K562 (cell line): ENCODE measurements around the gene KCTD16. TPM values are rescaled to one million over a fixed set of nuclear protein-coding genes. Genes with fewer than 3 reads are reported as not detected.

ENCODE experiments used
- ATAC-seq: fragments of 200-7000 bp; cut with Tn5 transposase; 3 replicates; pipeline ENCODE4 v1.9.1; 2020; ENCODE audit warnings: moderate library complexity
- BruUV-seq: library from RNA; stranded (reverse); fragments of 400-500 nt; replicated peaks from 2 replicates; lab custom pipeline; 2021; lab: Mats Ljungman, UMichigan
- CTCF ChIA-PET: fragments of 300-600 bp; formaldehyde crosslinking; extraction: SDS; loops from one replicate; lab custom pipeline; 2021; ENCODE audit warnings: low intra/inter-chr PET ratio; lab: Yijun Ruan, JAX
- POLR2A ChIA-PET: fragments of 300-600, 350-650 bp; sonication (Branson Sonifier 250); formaldehyde crosslinking; extraction: SDS; loops from one replicate; lab custom pipeline; 2021; ENCODE audit warnings: antibody characterized with exemption, inconsistent platforms; lab: Yijun Ruan, JAX
- DNase-seq, 4 experiments: peaks; one replicate each; pipeline versions ENCODE4 v3.0.0 to v3.0.0-alpha.2; 2011 to 2018; ENCODE audit warnings: low spot score in 3 of 4, mixed read lengths in 3 of 4; ENCODE audit errors: extremely low read depth in 1 of 4
- FAIRE-seq: peaks from 2 replicates; lab custom pipeline; 2011; peaks lifted over from hg19 to GRCh38; lab: Jason Lieb, UNC
- H2AFZ ChIP-seq: 2 replicates; pipeline ENCODE4 v1.6.0; 2011; ENCODE audit warnings: low read depth, low read length, control low read depth, inconsistent platforms
- H3K27ac ChIP-seq: fragments of 200-600 bp; 3 replicates; pipeline ENCODE4 v1.8.0; 2011; ENCODE audit warnings: low read depth, mild to moderate bottlenecking, control low read depth, inconsistent platforms, low read length, moderate library complexity, mixed read lengths; ENCODE audit errors: extremely low read depth
- H3K27me3 ChIP-seq, 2 experiments: fragments of 300-600 bp in 1 of 2; 2 replicates in 1 of 2; 3 replicates in 1 of 2; pipeline versions ENCODE4 v1.6.0 to v1.8.0; 2011; ENCODE audit warnings: inconsistent platforms in 2 of 2, low read length in 2 of 2, mild to moderate bottlenecking in 1 of 2, mixed read lengths in 1 of 2, moderate library complexity in 1 of 2; ENCODE audit not compliant: control insufficient read depth in 2 of 2, insufficient read depth in 2 of 2
- H3K36me3 ChIP-seq: fragments of 300-600 bp; 3 replicates; pipeline ENCODE4 v1.8.0; 2011; ENCODE audit warnings: mild to moderate bottlenecking, low read length, inconsistent platforms; ENCODE audit not compliant: control insufficient read depth, insufficient read depth
- H3K4me1 ChIP-seq, 2 experiments: fragments of 200-600 bp in 1 of 2; replicated peaks in 1 of 2; 2 replicates in 1 of 2; 3 replicates in 1 of 2; pipeline versions ENCODE4 v1.5.1 to v1.8.0; 2011; ENCODE audit warnings: inconsistent platforms in 2 of 2, low read length in 2 of 2, mild to moderate bottlenecking in 1 of 2, mixed read lengths in 1 of 2, moderate library complexity in 1 of 2; ENCODE audit not compliant: control insufficient read depth in 2 of 2, insufficient read depth in 2 of 2
- H3K4me2 ChIP-seq: 2 replicates; pipeline ENCODE4 v1.6.1; 2011; ENCODE audit warnings: low read length, control low read depth, inconsistent platforms, mixed read lengths; ENCODE audit not compliant: insufficient read depth
- H3K4me3 ChIP-seq: fragments of 200-600 bp; sonication (generic), shearing (Covaris generic); 2 replicates; pipeline ENCODE4 v1.5.1; 2016; ENCODE audit warnings: control low read depth, inconsistent platforms
- H3K79me2 ChIP-seq: fragments of 200-600 bp; 3 replicates; pipeline ENCODE4 v1.8.0; 2011; ENCODE audit warnings: low read length, inconsistent platforms; ENCODE audit not compliant: control insufficient read depth, insufficient read depth
- H3K9ac ChIP-seq, 2 experiments: 2 replicates each; pipeline versions ENCODE4 v1.6.0 to v1.6.1; 2011; ENCODE audit warnings: low read depth in 2 of 2, low read length in 2 of 2, control low read depth in 1 of 2, inconsistent platforms in 1 of 2, mild to moderate bottlenecking in 1 of 2, mixed read lengths in 1 of 2; ENCODE audit not compliant: insufficient read depth in 1 of 2
- H3K9me1 ChIP-seq: one replicate; pipeline ENCODE4 v1.6.0; 2011; ENCODE audit warnings: inconsistent platforms, mild to moderate bottlenecking, low read length, moderate library complexity; ENCODE audit not compliant: control insufficient read depth, insufficient read depth
- H3K9me3 ChIP-seq: replicated peaks from 2 replicates; pipeline ENCODE4 v1.5.1; 2011; ENCODE audit warnings: low read depth, low read length, inconsistent platforms; ENCODE audit not compliant: control insufficient read depth, insufficient read depth
- H4K20me1 ChIP-seq: replicated peaks from 2 replicates; pipeline ENCODE4 v1.6.1; 2011; ENCODE audit warnings: low read length, inconsistent platforms, mixed read lengths; ENCODE audit not compliant: control insufficient read depth, insufficient read depth
- BMI1 ChIP-seq: fragments of 150-350 bp; IDR thresholded peaks from 2 replicates; pipeline ENCODE4 v1.6.1; 2014; ENCODE audit warnings: low read length
- CBFA2T3 ChIP-seq: fragments of 450-650 bp; IDR thresholded peaks from 2 replicates; pipeline ENCODE4 v1.6.1; 2017
- MED1 ChIP-seq: sonication (generic); formaldehyde crosslinking; IDR thresholded peaks from 2 replicates; pipeline ENCODE4 v1.8.1; 2023; ENCODE audit warnings: missing genetic modification reagents, borderline replicate concordance
- MTA1 ChIP-seq: fragments of 450-650 bp; IDR thresholded peaks from 2 replicates; pipeline ENCODE4 v1.6.1; 2017; ENCODE audit warnings: borderline replicate concordance
- NFE2 ChIP-seq: IDR thresholded peaks from 2 replicates; pipeline ENCODE4 v1.6.1; 2014; ENCODE audit warnings: antibody characterized with exemption, low read depth
- NR3C1 ChIP-seq: sonication (generic); formaldehyde crosslinking; IDR thresholded peaks from 2 replicates; pipeline ENCODE4 v1.8.1; 2022; ENCODE audit warnings: missing genetic modification reagents
- RFX1 ChIP-seq: fragments of 450-650 bp; IDR thresholded peaks from 2 replicates; pipeline ENCODE4 v1.6.1; 2016; ENCODE audit warnings: mild to moderate bottlenecking, moderate library complexity
- RFX7 ChIP-seq: fragments of 250-450 bp; sonication (Bioruptor Pico); IDR thresholded peaks from 2 replicates; pipeline ENCODE4 v1.5.1; 2021; ENCODE audit warnings: mild to moderate bottlenecking
- SMARCB1 ChIP-seq: IDR thresholded peaks from 2 replicates; pipeline ENCODE4 v1.6.1; 2011; ENCODE audit warnings: improper control_type of control experiment, low read depth; ENCODE audit not compliant: insufficient read length
- SREBF1 ChIP-seq: fragments of 150-350 bp; IDR thresholded peaks from 2 replicates; pipeline ENCODE4 v1.6.1; 2014; ENCODE audit warnings: antibody characterized with exemption, low read depth, low read length, borderline replicate concordance
- WGBS: fragments of 100-300 bp; shearing (Covaris generic); methylation state at CpG from one replicate; pipeline ENCODE4 v1.1.6; 2016; ENCODE audit warnings: low coverage, mixed read lengths; ENCODE audit not compliant: insufficient coverage; ENCODE audit errors: missing lambda C conversion rate; 5-methylcytosine and 5-hydroxymethylcytosine counted together
- in situ Hi-C: fragments of 300-500 bp; cut with MboI; formaldehyde crosslinking; loops from 4 replicates; pipeline ENCODE4 v1.15.0; 2018; ENCODE audit warnings: inconsistent platforms, mixed read lengths
- intact Hi-C: fragments of 100-400 bp; cut with micrococcal nuclease; formaldehyde crosslinking; loops from 2 replicates; pipeline ENCODE4 v1.14.2; 2022
- polyA plus RNA-seq, 8 experiments: library from polyadenylated mRNA; depleted of rRNA in 4 of 8; stranded (reverse) in 5 of 8; unstranded in 3 of 8; fragments of >200 nt; fragmentation: Nextera tagmentation in 2 of 8; fragmentation: Illumina TruSeq in 1 of 8; extraction: Ambion mirVana in 2 of 8; extraction: Trizol in 1 of 8; gene quantifications; 2 replicates each; pipeline versions ENCODE4 v1.2.1 to v1.2.3, GENCODE V29; 2011 to 2014; ENCODE audit warnings: inconsistent platforms in 1 of 8, missing spikeins in 1 of 8
- total RNA-seq, 7 experiments: library from RNA; depleted of rRNA in 6 of 7; stranded (reverse); fragments of >200 nt in 6 of 7; fragmentation: Illumina TruSeq in 2 of 7; extraction: Trizol in 2 of 7; gene quantifications; 2 replicates each; pipeline versions ENCODE4 v1.2.1 to v1.2.3, GENCODE V29; 2011 to 2021; ENCODE audit warnings: low replicate concordance in 1 of 7
- TF ChIP-seq, protein P1 (sequence below): fragments of 250-450 bp; sonication (Bioruptor Pico); IDR thresholded peaks from 2 replicates; pipeline ENCODE4 v1.8.0; 2021; ENCODE audit warnings: mild to moderate bottlenecking, moderate library complexity

The KCTD16 gene
- total and polyA plus RNA-seq, 9 of the 15 experiments (the other 6 are each of a cell fraction or from before 2014, with no cell fraction given) = 0.04 TPM; not detected in 8

DNA sequence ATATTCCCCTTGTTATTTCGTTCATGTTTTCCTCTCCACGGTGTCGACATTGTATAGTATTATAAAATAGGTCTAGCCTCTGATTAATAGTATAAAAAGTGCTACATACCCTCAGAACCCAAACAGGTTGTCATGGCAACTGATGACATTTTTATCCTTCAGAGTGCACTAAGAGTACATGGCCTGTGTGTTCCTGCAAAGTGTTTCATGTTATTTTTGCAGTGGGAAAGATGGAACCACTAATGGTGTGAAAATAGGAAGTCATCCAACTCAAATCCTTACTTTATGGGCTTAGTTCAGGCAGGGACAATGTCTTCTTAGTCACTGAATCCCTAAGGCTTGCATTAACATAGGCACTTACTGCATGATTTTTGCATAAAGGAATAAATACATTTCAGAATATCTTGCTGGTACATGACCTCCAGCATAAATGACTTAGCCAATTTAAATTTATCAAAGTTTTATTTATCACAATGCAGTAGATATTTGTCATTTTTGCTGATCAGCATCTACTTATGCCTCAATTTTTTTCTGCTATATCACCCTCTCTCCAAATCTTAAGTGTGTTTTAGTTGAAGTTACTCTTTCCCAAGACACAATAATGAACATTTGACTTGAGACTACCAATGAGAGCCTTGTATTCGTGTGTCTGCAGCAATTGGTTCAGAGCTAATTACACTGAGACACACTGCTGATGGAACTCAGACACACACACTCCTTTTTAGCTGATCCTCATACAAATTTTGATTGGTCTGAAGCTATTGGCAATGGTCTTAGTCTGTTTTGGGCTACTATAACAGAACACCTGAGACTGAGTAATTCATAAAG is 243.7 kb downstream of the KCTD16 start:
- 0% methylated on average over 4 of the region's 4 CpGs for WGBS
- Histone ChIP-seq H3K27ac (no peak overlapping the region), H3K36me3 (no peaks in the 10 kb centered on the region), H3K9me1 (no peaks in the 10 kb centered on the region), H4K20me1 (no peaks in the 10 kb centered on the region), H3K4me1 (no peaks in the 10 kb centered on the region), H3K27me3 (no peaks in the 10 kb centered on the region), H3K4me3 (no peak overlapping the region), H3K9ac (no peak overlapping the region), H3K79me2 (no peaks in the 10 kb centered on the region), H2AFZ (no peak overlapping the region), H3K4me2 (no peak overlapping the region), H3K9me3 (no peaks in the 10 kb centered on the region)
- intact Hi-C loops (no loop called here), in situ Hi-C loops (no loop called here)
- TF ChIP-seq NR3C1 (CRISPR knock-in tag) = no peak
- peak; percentile 48 for TF ChIP-seq RFX1
- no peak for TF ChIP-seq BMI1
- no peak for TF ChIP-seq MED1
- no peak for ATAC-seq
- no peak for DNase-seq
- CTCF ChIA-PET = no interaction called here
- no TSS peak for BruUV-seq
- FAIRE-seq = no peak
- POLR2A ChIA-PET = no interaction called here

DNA sequence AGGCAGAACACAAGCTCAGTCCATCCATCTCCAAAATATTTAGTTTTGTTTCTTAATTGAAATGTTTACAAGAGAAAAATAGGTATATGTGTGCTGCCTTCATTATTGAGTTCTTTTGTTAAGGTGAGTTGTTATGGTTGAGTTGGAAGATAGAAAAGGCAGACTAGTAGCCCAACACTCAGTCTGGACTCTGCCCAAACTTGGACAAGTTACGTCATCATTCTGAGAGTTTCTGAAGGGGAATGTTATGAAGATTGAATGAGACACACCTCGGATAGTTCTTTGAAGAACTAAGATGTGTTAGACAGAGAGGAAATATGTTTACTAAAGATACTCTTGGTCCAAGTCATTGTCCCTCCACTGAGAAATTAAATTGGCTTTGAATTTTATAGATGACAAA is 245.5 kb downstream of the KCTD16 start:
- Histone ChIP-seq H3K4me3 (no peak overlapping the region), H3K27me3 (no peaks in the 10 kb centered on the region), H3K36me3 (no peaks in the 10 kb centered on the region), H3K4me2 (no peak overlapping the region), H3K9me1 (no peaks in the 10 kb centered on the region)
- TF ChIP-seq CBFA2T3 = no peak
- TF ChIP-seq RFX7 (CRISPR knock-in tag) = no peak
- TF ChIP-seq SREBF1 = no peak
- no peak for TF ChIP-seq SMARCB1
- TF ChIP-seq MTA1 = no peak
- TF ChIP-seq, protein P1, sequence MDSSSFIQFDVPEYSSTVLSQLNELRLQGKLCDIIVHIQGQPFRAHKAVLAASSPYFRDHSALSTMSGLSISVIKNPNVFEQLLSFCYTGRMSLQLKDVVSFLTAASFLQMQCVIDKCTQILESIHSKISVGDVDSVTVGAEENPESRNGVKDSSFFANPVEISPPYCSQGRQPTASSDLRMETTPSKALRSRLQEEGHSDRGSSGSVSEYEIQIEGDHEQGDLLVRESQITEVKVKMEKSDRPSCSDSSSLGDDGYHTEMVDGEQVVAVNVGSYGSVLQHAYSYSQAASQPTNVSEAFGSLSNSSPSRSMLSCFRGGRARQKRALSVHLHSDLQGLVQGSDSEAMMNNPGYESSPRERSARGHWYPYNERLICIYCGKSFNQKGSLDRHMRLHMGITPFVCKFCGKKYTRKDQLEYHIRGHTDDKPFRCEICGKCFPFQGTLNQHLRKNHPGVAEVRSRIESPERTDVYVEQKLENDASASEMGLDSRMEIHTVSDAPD (CRISPR knock-in tag) = no peak
- TF ChIP-seq NFE2 = no peak
- TF ChIP-seq, all 486 proteins: peak for 0
- CTCF ChIA-PET = no interaction called here
- no peaks in the 10 kb centered on the region for H3K79me2 ChIP-seq
- in situ Hi-C loops = no loop called here
- H4K20me1 ChIP-seq = no peaks in the 10 kb centered on the region
- H3K9me3 ChIP-seq = no peaks in the 10 kb centered on the region
- H3K4me1 ChIP-seq = no peaks in the 10 kb centered on the region
- no peak for FAIRE-seq
- no peak for DNase-seq
- 0% methylated on average over 2 of the region's 2 CpGs for WGBS
- no TSS peak for BruUV-seq
- intact Hi-C loops = no loop called here
- POLR2A ChIA-PET = no interaction called here
- no peak overlapping the region for H3K9ac ChIP-seq
- no peak overlapping the region for H3K27ac ChIP-seq
- ATAC-seq = no peak
- no peak overlapping the region for H2AFZ ChIP-seq
